GM19240 (cell line): ENCODE measurements around the gene MAPK10.

ENCODE experiments used
- DNase-seq: peaks from one replicate; pipeline ENCODE4 v3.0.0; 2011; ENCODE audit warnings: low spot score; ENCODE audit not compliant: insufficient read length

Gene MAPK10

DNA sequence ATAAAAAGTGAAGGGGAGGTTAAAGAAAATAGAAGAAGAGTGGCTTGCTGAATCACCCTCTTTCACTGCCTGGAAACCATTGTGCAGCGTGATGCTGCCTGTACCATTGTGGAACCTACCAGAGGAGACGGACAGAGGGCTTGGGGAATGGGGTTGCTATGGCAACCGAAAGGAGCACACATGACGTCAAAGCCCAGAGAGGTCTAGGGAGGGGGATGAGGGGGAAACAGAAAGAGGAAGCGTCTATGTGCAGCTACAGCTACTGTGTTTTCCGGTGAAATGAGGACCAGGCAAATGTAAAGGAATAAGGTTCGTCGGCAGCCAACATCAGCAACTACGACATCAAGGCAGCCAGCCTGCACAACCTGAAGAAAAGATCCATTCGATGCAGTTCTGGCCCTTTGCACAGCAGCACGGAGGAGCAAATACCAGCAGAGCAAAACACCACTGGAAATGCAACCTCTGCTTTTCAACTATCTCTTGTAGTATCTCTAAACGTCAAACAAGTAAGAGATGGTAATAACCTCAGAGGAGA, at the start of gene MAPK10:
Gene MAPK10 (minus strand): TSS at position 110 of the 535 bp plus-strand sequence.
- peak; percentile 38 for DNase-seq

DNA sequence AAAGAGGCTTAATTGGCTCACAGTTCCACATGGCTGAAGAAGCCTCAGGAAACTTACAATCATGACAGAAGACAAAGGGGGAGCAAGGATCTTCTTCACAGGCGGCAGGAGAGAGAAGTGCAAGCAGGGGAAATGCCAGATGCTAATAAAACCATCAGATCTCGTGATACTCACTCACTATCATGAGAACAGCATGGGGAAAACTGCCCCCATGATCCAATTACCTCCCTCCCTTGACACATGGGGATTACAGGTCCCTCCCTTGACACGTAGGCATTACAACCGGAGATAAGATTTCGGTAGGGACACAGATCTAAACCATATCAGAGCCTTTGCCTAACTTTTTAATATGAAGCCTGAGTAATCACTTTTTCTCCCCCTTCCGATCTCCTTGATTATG, 43.7 kb upstream of the MAPK10 start:
- no peak for DNase-seq

GRCh38 chr4:86401826-86402225, 42.0 kb upstream of the MAPK10 start:
- DNase-seq: no peak

DNA sequence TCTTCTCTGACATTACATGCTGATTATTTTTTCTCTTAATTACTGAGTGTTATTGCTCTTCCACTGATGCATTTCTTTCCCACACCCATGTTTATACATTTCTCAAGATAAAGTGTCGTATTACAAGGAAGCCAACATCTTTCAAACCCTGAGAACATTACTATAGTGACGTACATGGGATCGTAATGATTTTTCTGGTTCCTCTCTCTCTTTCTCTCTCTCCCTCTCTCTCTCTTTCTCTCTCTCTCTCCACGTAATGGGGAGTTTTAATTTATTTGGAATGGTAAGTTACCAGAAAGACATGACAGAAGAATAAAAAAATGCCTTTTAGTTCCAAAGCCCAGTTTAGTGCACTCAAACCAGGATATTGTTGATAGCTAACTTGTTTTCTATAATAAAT, 40.4 kb upstream of the MAPK10 start:
- no peak for DNase-seq

- no peak for DNase-seq
These were observed 38.3 kb upstream of the MAPK10 start for GRCh38 chr4:86398187-86398586.

GRCh38 chr4:86393749-86394148, 33.9 kb upstream of the MAPK10 start:
- DNase-seq: no peak

- DNase-seq: no peak
These were observed 29.8 kb upstream of the MAPK10 start for GRCh38 chr4:86389664-86390063.

DNA sequence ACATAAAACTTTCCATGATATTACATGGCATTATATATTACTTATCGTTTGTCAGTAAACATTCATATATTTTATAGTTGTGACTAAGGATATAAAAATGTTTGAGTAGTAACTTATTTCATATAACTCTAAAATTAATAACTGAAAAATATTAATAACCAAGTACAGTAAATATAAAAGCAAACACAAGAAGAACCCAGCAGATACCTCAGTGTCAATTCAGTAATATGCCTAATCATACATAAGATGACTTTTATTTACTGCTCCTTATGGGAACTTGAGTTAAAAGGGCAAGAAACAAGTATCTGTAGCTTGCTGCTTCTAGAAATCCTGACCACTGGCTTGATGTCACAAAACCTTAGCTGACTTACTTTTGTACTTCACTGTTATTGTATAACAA, 28.4 kb upstream of the MAPK10 start:
- no peak for DNase-seq

GRCh38 chr4:86386817-86387415, 27.1 kb upstream of the MAPK10 start:
- no peak for DNase-seq

GRCh38 chr4:86386201-86386600, 26.3 kb upstream of the MAPK10 start:
- DNase-seq: no peak

DNA sequence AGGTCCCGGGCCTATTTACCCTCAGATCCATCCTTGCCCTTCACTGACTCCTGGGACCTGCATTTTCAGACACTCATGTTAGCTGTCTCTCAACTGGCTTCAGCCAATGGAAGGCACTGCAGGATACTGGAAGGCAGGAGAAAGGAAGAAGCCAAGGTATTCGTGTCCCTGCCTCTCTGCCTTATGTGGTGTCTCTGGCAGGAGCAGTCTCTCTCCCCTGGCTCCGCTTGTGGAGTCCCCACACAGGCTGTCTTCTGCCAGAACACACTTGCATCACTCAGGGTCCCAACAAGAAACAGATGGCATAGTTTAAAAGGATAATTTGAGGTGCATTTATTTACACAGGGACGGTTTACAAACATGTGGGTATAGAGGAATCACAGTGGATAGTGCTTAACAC, 21.6 kb upstream of the MAPK10 start:
- DNase-seq: no peak

- DNase-seq: no peak
These were observed 20.4 kb upstream of the MAPK10 start for GRCh38 chr4:86380181-86380724.

DNA sequence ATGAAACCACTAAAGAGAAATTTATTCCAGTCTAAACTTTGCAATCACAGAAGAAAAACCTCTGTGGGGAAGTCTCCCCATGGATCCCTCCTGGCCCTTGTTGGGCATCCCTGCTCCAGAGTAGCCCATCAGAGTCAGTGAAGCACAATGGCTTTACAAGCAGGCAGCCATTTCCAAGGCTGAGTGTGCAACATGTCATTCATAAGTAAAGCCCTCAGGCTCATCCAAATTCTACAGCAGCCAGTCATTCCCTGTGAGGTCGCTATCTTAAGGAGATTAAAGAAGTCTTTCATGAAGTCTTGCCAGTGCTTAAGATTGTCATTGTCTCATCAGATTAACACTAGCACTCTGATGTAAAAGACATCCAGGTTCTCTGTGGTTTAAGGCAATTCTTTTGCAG, 17.0 kb upstream of the MAPK10 start:
- DNase-seq: no peak

- no peak for DNase-seq
These were observed 8.6 kb upstream of the MAPK10 start for GRCh38 chr4:86368433-86368832.

DNA sequence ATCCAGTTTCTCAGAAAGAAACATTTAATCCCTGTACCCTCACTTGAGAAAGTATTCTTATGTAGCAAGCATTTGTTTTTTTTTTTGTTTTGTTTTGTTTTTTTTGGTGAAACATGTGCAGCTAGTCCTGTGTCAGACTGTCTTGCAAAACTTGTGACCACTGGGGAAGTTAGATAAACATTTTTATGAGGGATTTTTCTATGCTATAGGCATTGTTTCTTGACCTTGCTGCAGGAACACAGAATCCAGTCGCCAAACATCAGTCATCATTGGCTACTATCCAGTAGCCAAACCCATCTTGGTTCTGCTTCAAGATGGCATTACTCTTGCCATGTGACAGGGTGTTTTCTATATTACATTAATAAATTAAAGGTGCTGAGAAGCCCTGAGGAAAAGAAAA, 7.7 kb upstream of the MAPK10 start:
- no peak for DNase-seq

DNA sequence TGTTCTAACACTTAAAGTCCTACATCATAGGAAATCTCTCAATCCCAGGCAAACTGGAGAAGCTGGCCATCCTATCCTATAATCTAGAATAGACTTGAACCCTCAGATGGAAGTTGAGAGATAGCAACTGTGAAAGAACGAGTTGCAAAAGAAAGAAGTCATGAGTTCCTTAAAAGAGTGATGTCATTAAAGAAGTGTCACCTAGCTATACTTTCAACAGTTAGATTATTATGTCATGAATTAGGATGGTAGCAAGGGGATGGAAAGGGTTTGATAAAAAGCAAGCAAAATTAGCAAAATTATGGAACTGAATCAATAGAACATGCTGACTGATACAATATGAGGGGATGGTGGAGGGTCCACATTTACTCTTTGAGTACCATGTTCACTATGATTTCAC, 7.1 kb upstream of the MAPK10 start:
- DNase-seq: no peak

- no peak for DNase-seq
These were observed 2.7 kb upstream of the MAPK10 start for GRCh38 chr4:86362510-86362909.

- DNase-seq: no peak
These were observed 1.6 kb downstream of the MAPK10 start for GRCh38 chr4:86358257-86358656.

- DNase-seq: no peak
These were observed 2.2 kb downstream of the MAPK10 start for GRCh38 chr4:86357608-86358007.

GRCh38 chr4:86356425-86357210, 3.2 kb downstream of the MAPK10 start:
- DNase-seq: no peak

DNA sequence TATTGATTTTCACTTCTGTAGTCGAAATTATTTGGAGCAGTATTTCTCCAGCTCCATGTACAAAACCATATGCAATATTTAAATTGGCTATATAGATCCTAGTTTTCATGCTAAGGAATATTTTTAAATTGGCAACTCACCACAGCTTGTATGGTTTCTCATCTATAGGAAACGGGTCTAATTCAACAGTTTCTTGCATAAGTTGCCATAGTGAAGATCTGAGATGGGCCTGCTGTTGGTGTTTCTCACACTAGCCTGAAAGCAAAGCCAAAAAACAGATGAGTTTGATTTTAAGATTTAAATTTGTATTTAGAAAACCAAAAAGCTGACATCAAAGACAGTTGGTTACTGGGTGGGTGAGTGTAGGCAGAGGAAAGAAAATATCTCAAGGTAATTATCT, 5.5 kb downstream of the MAPK10 start:
- DNase-seq: no peak

GRCh38 chr4:86346320-86346719, 13.5 kb downstream of the MAPK10 start:
- no peak for DNase-seq

- no peak for DNase-seq
These were observed 15.7 kb downstream of the MAPK10 start for GRCh38 chr4:86344127-86344526.
